Fibroblast of lung (primary cell): ENCODE measurements around the gene ZBTB4.

ENCODE experiments used
- CTCF ChIP-seq, 2 donors: IDR thresholded peaks in 1 of 2; conservative IDR thresholded peaks in 1 of 2; 1 replicate in 1 of 2; 2 replicates in 1 of 2; pipeline ENCODE4 v1.5.1; 2011 to 2012; ENCODE audit warnings: low read length in 2 of 2, control low read depth in 1 of 2, inconsistent platforms in 1 of 2, low read depth in 1 of 2, mild to moderate bottlenecking in 1 of 2
- EZH2 ChIP-seq: IDR thresholded peaks from 2 replicates; pipeline ENCODE4 v1.5.1; 2012; ENCODE audit warnings: low read length, control low read depth, mild to moderate bottlenecking; ENCODE audit errors: missing control alignments

- TF ChIP-seq CTCF (conservative IDR thresholded peaks at IDR 0.05 in 1 of 2, IDR thresholded peaks at IDR 0.05 in 1 of 2; ENCODE audit: low read depth in 1 of 2, low read length in 2 of 2) (no peak), EZH2 (no peak)
Observed at GRCh38 chr17:7497228-7497627, 17.8 kb upstream of the ZBTB4 start.
